Stimulated activated effector memory CD8-positive, alpha-beta T cell treated with anti-CD3 and anti-CD28 coated beads, Interleukin-12 subunit alpha, Interleukin-12 subunit beta, amount 100 ng/mL, for 72 hours (primary cell): ENCODE results near the gene KDM7A.
"Not testable (repeated sequence)": the region's sequence is repeated elsewhere in the genome, so short reads cannot be mapped to it uniquely, and the experiment has no call there.

ENCODE experiments used
- ATAC-seq: fragments of 150-1000 bp; cut with Tn5 transposase; 2 replicates; pipeline ENCODE4 v1.10.0; 2021
- DNase-seq, 2 donors: peaks; one replicate each; pipeline ENCODE4 v3.0.0; 2021 to 2022; ENCODE audit warnings: low spot score in 2 of 2
- H3K27ac Mint-ChIP-seq: one replicate; pipeline ENCODE4 v1.8.0; 2022; ENCODE audit warnings: mild to moderate bottlenecking, mixed read lengths
- H3K36me3 Mint-ChIP-seq: one replicate; pipeline ENCODE4 v1.8.0; 2022; ENCODE audit warnings: mild to moderate bottlenecking, mixed read lengths
- H3K4me1 Mint-ChIP-seq: one replicate; pipeline ENCODE4 v1.8.0; 2022; ENCODE audit warnings: mixed read lengths
- H3K4me3 Mint-ChIP-seq: one replicate; pipeline ENCODE4 v1.8.0; 2022; ENCODE audit warnings: mild to moderate bottlenecking, mixed read lengths
- H3K9me3 Mint-ChIP-seq: one replicate; pipeline ENCODE4 v1.8.0; 2022; ENCODE audit warnings: mixed read lengths

The KDM7A gene

DNA sequence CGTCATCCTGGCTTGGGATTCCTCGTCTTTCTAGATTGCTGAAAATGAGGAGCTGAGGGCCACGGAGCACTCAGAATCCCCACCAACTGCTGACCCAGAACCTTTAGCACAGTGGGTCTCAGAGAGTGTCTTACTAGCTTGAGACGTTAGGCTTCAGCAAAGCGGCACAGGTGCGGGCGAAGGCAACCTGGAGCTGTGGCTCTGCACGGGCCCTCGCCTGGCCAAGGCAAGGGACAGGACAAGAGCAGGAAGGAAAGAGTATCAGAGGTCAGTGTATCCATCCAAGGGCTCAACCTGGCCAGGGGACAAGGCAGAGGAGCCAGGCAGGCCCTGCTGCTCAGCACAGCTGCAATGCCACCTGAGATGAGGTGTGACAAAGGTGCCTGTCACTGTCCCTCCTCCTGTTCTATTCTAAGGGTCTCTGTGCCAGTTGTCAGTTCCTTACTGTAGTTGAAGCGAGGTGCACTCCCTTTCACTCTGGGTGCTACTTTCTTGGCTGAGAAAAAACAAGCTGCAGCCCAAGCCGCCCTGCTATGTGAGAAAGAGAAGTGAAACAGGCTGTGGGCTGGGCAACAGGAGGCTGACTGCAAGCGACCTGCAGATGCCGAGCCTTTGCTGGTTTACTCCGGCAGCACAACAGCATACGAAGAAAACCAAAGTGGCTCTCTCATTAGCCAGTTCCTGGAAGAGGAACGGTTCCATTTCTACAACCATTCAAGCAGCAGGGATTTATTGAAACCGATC lies 33.3 kb upstream of the KDM7A start:
- H3K9me3 Mint-ChIP-seq: peaks cover 1% of the 10 kb centered on the region
- H3K36me3 Mint-ChIP-seq: peaks cover 7% of the 10 kb centered on the region
- peak overlapping the region; percentile 63 for H3K4me3 Mint-ChIP-seq
- peak overlapping the region; percentile 79 for H3K27ac Mint-ChIP-seq
- H3K4me1 Mint-ChIP-seq: peaks cover 63% of the 10 kb centered on the region
- peak; percentile 51 to 82 for DNase-seq
- peak; percentile 78 for ATAC-seq

DNA sequence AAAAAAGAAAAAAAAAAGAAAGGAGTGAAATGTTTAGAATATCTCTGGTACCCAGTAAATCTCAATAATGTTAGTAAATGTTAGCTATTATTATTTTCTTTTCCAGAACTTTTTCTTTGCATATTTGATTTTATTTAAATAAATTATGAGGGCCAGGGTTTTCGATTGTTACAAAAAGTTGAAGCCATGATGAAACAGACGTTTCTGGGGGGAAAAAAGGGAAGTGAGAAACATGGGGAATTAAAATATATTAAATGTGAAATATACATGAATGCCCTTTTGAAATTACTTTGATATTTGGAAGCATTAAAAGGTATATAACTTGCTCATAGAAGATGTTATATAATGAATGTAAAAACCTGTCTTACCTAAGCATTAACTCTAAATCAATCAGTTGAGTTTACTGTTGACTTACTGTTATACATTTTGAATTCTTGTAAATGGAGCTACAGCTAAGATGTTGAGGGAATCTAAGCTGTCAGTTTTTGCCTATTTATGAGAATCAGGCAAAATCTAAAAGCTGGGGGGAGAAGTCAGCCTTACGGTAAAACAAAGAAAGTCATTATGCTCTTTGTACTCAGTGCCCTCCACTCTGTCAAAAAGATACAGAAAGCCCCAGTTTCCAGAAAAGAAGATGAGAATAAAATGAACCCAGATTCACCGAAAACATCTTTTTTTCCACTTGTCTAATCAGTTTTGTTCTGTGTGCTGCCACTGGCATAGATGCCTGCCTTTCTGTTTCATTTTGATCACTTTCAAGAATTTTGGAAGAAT lies 30.0 kb upstream of the KDM7A start:
- DNase-seq (no peak), ATAC-seq (no peak)
- Mint-ChIP-seq H3K9me3 (peaks cover 6% of the 10 kb centered on the region), H3K4me1 (peaks cover 34% of the 10 kb centered on the region), H3K36me3 (peaks cover 7% of the 10 kb centered on the region), H3K27ac (peak overlapping the region; percentile 52), H3K4me3 (peak overlapping the region; percentile 53)

DNA sequence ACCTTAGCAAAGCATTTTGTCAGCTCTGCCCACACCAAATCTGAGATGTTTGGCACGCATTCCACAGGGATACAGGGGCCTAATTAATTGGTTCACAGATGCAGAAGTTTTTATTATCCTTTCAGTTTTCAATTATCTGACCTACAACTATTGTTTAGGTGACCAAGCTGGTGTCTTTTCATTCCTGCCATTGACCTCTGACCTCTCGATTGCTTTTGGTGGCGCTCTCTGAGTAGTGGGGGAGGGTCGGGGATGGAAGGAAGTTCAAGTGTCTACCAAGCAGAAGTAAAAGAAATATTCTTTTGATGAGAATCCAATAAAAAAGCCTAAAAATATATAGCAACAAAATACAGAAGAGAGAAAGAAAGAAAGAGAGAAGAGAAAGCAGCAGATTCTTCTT lies 28.8 kb upstream of the KDM7A start:
- no peak overlapping the region for H3K27ac Mint-ChIP-seq

DNA sequence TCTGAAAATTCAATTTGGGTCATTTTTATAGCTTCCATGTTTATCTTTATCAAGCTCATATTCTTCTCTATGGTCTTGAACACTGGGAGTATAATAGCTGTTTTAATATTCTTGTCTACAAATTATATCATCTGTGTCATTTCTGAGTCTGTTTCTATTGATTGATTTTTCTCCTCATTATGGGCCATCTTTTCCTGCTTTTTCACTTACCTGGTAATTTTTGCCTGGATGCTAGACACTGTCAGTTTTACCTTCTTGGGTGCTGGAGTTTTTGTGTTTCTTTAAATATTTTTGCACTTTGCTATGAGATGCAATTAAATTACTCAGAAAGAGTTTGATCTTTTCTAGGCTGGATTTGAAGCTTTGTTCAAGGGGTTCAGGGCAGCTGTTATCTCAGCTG lies 26.8 kb upstream of the KDM7A start:
- DNase-seq (no peak), ATAC-seq (no peak)
- Mint-ChIP-seq H3K9me3 (peaks cover 6% of the 10 kb centered on the region), H3K36me3 (no peaks in the 10 kb centered on the region), H3K4me1 (peaks cover 8% of the 10 kb centered on the region), H3K27ac (no peak overlapping the region), H3K4me3 (no peak overlapping the region)

More for the DNA sequence above, 28.8 kb upstream of the KDM7A start:
- Mint-ChIP-seq H3K9me3 (peaks cover 6% of the 10 kb centered on the region), H3K36me3 (peaks cover 6% of the 10 kb centered on the region), H3K4me1 (peaks cover 25% of the 10 kb centered on the region), H3K4me3 (no peak overlapping the region)
- DNase-seq: no peak
- ATAC-seq: no peak

DNA sequence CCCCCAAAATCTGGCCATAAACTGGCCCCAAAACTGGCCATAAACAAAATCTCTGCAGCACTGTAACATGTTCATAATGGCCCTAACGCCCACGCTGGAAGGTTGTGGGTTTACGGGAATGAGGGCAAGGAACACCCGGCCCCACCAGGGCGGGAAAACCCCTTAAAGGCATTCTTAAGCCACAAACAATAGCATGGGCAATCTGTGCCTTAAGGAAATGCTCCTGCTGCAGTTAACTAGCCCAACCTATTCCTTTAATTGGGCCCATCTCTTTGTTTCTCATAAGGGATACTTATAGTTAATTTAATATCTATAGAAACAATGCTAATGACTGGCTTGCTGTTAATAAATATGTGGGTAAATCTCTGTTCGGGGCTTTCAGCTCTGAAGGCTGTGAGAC lies 26.2 kb upstream of the KDM7A start:
- H3K27ac Mint-ChIP-seq, H3K4me1 Mint-ChIP-seq: not testable (repeated sequence)

DNA sequence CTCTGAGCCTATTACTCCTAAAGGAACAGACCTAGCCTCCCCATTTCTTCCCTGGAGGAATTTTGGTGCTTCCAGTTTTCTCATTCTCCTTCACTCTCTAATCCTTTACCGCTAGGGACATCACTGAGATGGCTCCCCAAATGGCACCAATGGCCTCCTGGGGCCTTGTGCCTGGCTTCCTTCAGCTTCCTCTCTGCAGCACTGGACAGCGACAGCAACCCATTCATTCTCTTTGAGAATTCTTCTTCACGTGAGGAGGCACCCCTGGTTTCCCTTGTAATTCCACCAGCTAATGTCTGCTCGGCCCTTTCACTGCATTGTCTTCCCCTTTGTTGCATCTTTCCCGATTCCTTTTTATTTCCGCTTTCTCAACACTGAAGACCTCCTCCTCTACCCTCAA lies 24.6 kb upstream of the KDM7A start:
- Mint-ChIP-seq H3K4me3 (no peak overlapping the region), H3K9me3 (peaks cover 6% of the 10 kb centered on the region), H3K36me3 (no peaks in the 10 kb centered on the region), H3K27ac (no peak overlapping the region), H3K4me1 (peaks cover 1% of the 10 kb centered on the region)
- DNase-seq (no peak), ATAC-seq (no peak)

More for the DNA sequence above, 26.2 kb upstream of the KDM7A start:
- not testable (repeated sequence) for H3K9me3 Mint-ChIP-seq, H3K36me3 Mint-ChIP-seq, DNase-seq, ATAC-seq, H3K4me3 Mint-ChIP-seq

DNA sequence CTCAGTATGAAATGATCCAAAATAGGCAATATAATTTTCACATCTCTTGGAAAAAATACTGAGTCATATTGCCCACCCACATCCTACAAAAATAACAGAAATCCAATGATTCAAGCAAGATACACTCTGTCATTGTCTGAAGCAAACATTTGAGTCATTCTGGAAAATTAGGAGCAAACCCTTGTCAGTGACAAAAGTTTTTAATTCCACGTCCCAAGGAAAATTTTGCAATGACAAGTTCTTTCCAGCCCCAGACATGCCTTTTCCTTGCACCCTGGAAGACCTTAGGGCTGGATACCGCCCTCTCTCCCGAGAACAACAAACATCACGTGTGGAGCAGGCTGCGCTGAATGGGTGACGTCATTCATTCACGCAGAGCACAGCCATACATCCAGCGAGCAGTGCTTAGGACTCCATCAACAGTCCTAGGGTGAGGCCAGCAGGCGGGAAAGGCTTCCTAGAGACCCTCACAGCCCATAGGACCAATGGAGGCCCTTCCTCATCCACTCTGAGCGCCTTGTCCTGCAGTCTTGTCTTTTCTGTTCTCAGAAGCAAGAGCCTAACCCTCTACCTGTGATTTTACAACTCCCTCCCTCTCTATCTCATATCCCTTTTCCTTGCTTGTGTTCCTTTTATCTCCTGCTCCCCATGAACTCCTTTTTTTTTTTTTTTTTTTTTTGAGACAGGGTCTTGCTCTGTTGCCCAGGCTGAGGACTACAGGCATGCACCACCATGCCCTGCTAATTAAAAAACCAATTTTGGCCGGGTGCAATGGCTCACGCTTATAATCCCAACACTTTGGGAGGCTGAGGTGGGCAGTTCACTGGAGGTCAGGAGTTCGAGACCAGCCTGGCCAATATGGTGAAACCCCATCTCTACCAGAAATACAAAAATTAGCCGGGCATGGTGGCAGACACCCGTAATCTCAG lies 23.5 kb upstream of the KDM7A start:
- ATAC-seq: no peak

DNA sequence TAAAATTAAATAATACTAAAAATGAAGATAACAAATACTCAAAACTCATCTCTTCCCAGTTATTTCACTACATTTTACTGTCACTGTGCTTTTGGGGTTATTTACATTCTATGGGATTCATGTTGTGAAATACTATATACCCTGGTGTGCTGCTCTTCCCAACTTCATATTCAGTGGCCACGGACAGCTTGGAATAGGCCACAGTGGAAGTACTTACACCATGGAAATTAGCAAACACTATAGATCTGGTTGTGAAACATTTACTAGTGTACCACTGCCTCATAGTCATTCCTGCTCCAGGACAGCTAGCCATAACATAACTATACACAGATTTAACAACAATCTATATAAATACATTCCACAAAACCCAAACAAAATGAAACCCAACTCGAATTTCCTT lies 21.2 kb upstream of the KDM7A start:
- no peak overlapping the region for H3K27ac Mint-ChIP-seq

More for the DNA sequence above, 23.5 kb upstream of the KDM7A start:
- Mint-ChIP-seq H3K9me3 (peaks cover 10% of the 10 kb centered on the region), H3K4me1 (peaks cover 12% of the 10 kb centered on the region), H3K27ac (no peak overlapping the region), H3K36me3 (no peaks in the 10 kb centered on the region), H3K4me3 (no peak overlapping the region)
- no peak for DNase-seq

DNA sequence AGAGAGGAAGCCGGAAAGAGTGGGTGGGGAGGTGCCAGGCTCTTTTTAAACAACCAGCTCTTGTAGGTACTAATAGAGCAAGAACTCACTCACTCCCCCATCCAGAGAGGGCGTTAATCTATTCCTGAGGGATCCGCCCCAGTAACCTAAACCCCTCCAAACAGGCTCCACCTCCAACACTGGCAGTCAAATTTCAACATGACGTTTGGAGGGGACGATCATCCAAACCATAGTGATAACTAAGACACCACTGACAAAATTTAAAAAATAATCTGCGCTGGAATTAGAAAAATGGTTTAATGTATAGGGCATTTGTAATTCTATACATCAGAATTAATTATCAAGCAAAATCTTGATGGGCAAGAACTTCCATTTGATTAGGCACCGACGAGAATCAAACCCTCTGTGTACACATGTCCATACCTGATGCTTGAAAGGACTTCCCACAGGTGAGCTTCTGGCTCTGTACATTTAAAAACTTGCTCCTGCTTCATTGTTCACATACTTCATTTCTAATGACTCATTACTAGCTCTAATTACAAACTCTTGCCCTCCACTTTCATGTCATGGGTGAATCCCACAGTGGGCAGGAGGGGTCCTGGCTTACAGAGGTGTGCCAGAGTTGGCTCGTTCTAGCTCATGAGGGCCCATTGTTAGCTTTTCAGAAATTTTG lies 20.6 kb upstream of the KDM7A start:
- DNase-seq (no peak), ATAC-seq (no peak)
- no peak overlapping the region for H3K27ac Mint-ChIP-seq
- no peaks in the 10 kb centered on the region for H3K36me3 Mint-ChIP-seq
- peaks cover 4% of the 10 kb centered on the region for H3K9me3 Mint-ChIP-seq
- H3K4me3 Mint-ChIP-seq: no peak overlapping the region
- peaks cover 15% of the 10 kb centered on the region for H3K4me1 Mint-ChIP-seq

More for the DNA sequence above, 21.2 kb upstream of the KDM7A start:
- ATAC-seq (no peak), DNase-seq (no peak)
- H3K9me3 Mint-ChIP-seq: peaks cover 4% of the 10 kb centered on the region
- no peak overlapping the region for H3K4me3 Mint-ChIP-seq
- peaks cover 12% of the 10 kb centered on the region for H3K4me1 Mint-ChIP-seq
- no peaks in the 10 kb centered on the region for H3K36me3 Mint-ChIP-seq

DNA sequence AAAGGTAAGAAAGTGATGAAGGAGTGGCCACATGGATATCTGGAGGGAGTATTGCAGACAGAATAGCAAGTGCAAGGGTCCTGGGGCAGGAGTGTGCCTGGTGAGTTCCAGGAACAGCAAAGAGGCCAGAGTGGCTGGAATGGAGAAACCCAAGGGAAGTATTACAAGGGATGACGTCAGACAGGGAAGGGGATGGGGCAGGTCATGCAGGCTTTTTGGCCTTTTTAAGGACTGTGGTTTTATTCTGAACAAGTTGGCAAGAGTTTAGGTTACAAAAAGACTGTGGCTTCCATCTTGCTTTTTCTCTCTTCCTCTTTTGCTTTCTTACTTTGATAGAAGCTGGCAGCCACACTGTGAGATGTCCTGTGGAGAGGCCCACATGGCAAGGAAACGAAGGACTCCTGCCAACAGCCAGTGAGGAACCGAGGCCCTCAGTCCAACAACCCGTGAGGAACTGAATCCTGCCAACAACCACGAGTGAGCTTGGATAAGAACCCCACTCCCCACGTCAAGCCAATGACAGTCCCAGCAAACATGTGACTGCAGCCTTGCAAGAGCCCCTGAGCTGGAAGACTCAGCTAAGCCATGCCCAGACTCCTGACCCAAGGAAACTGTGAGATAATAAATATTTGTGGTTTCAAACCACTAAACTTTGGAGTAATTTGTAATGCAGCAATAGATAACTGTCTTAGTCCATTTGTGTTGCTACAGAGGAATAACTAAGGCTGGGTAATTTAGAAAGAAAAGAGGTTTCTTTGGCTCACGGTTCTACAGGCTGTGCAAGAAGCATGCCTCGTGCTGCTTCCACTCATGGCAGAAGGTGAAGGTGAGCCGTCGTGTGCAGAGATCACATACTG lies 19.8 kb upstream of the KDM7A start:
- no peak for DNase-seq
- H3K27ac Mint-ChIP-seq: no peak overlapping the region

DNA sequence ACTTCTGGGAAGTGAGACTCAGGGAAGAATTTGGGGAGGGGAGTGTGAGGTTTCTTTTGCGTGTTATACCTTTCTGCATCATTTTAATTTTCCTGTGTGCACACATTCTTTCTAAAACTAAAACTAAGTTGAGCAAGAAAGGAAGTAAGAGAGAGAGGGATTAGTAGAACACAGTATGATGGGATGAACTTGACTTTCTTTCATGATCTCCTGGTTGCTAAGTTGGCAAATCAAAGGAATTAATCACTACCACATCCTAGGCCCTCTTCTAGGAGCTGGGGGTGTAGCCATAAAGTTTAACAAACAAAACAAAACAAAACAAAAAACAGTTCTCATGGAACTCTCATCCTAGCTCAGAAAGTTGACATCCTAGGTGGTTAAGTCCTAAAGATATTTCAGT lies 19.1 kb upstream of the KDM7A start:
- no peaks in the 10 kb centered on the region for H3K36me3 Mint-ChIP-seq
- no peak for DNase-seq

More for the DNA sequence above, 19.8 kb upstream of the KDM7A start:
- Mint-ChIP-seq H3K9me3 (peaks cover 4% of the 10 kb centered on the region), H3K4me3 (no peak overlapping the region), H3K36me3 (no peaks in the 10 kb centered on the region), H3K4me1 (peaks cover 17% of the 10 kb centered on the region)
- ATAC-seq: no peak

DNA sequence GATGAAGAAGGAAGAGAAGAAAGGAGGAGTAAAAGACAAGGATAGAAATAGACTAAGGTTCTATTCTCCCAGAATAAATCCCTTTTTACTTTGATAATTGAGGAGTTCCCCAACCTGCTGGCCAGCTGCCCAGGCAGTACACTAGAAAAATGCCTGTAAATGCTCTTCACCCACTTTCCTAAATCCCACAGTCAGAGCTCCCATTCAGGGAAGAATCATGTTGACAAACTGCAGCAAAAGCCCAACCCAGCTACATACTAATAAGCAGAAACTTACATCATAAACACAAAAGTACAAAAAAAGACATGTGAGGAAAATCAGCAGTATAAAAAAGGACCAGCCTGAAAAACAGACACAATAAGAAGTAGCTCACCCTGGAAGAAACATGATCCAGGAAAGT lies 15.8 kb upstream of the KDM7A start:
- ATAC-seq (no peak), DNase-seq (no peak)
- Mint-ChIP-seq H3K4me1 (peaks cover 17% of the 10 kb centered on the region), H3K9me3 (peaks cover 4% of the 10 kb centered on the region), H3K27ac (no peak overlapping the region), H3K36me3 (no peaks in the 10 kb centered on the region), H3K4me3 (no peak overlapping the region)

More for the DNA sequence above, 19.1 kb upstream of the KDM7A start:
- H3K27ac Mint-ChIP-seq: no peak overlapping the region
- peaks cover 17% of the 10 kb centered on the region for H3K4me1 Mint-ChIP-seq
- H3K9me3 Mint-ChIP-seq: peaks cover 4% of the 10 kb centered on the region
- no peak overlapping the region for H3K4me3 Mint-ChIP-seq
- no peak for ATAC-seq

DNA sequence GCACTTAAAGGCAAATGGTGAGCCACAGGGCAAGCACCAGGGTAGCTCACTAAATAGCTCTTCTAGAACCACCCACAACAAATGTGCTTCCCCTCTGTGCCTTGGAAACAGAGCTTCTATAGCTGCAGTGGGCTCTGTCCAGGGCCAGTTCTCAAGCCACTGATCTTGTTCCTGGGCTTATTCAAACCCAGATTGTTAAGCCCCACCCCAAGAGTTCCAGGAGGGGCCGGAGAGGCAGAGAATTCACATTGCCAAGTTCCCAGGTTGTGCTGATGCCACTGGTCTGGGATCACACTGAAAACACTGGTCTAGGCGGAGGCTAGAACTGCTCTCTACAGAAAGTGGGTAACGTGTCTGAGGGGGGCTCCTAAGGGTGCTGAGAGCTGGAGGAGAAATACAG lies 15.4 kb upstream of the KDM7A start:
- H3K4me3 Mint-ChIP-seq: no peak overlapping the region
- no peak overlapping the region for H3K27ac Mint-ChIP-seq
- H3K4me1 Mint-ChIP-seq: peaks cover 17% of the 10 kb centered on the region
- DNase-seq (peak in 1 of 2 donors; percentile 41), ATAC-seq (no peak)
- H3K9me3 Mint-ChIP-seq: peaks cover 4% of the 10 kb centered on the region
- H3K36me3 Mint-ChIP-seq: no peaks in the 10 kb centered on the region

DNA sequence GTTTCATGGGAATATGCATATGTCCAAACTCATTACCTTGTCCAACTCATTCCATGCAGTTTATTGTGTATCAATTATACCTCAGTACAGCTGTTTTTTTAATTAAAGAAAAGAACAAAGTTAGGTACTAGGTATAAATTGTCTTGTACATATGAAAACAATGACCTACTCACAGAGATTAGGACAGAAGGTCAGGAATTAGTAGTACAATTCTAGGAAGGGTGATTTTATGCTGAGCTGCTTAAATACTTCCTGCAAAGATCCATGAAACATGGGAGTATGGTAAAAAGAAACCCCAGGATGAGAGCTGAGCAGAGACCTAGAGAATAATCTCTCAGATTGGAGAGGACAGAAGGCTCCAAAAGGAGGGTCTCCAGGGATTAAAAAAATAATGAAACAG lies 13.8 kb upstream of the KDM7A start:
- no peaks in the 10 kb centered on the region for H3K9me3 Mint-ChIP-seq
- ATAC-seq: no peak
- peaks cover 8% of the 10 kb centered on the region for H3K4me1 Mint-ChIP-seq
- no peak for DNase-seq
- no peak overlapping the region for H3K4me3 Mint-ChIP-seq
- no peaks in the 10 kb centered on the region for H3K36me3 Mint-ChIP-seq
- no peak overlapping the region for H3K27ac Mint-ChIP-seq
